Cardiac fibroblast (primary cell): ENCODE results near the gene FOXG1.

Experiments used
- DNase-seq, 2 donors: peaks; one replicate each; pipeline versions ENCODE4 v3.0.0 to v3.0.0-alpha.2; 2010; ENCODE audit warnings: low read depth in 2 of 2
- H3K4me3 ChIP-seq, 2 donors: replicated peaks in 1 of 2; 1 replicate in 1 of 2; 2 replicates in 1 of 2; pipeline ENCODE4 v1.5.1; 2011; ENCODE audit warnings: low read depth in 2 of 2, low read length in 2 of 2, mild to moderate bottlenecking in 2 of 2, moderate library complexity in 1 of 2
- CTCF ChIP-seq: IDR thresholded peaks from one replicate; pipeline ENCODE4 v1.5.1; 2011; ENCODE audit warnings: low read depth, mild to moderate bottlenecking, low read length, inconsistent platforms

FOXG1 gene

DNA sequence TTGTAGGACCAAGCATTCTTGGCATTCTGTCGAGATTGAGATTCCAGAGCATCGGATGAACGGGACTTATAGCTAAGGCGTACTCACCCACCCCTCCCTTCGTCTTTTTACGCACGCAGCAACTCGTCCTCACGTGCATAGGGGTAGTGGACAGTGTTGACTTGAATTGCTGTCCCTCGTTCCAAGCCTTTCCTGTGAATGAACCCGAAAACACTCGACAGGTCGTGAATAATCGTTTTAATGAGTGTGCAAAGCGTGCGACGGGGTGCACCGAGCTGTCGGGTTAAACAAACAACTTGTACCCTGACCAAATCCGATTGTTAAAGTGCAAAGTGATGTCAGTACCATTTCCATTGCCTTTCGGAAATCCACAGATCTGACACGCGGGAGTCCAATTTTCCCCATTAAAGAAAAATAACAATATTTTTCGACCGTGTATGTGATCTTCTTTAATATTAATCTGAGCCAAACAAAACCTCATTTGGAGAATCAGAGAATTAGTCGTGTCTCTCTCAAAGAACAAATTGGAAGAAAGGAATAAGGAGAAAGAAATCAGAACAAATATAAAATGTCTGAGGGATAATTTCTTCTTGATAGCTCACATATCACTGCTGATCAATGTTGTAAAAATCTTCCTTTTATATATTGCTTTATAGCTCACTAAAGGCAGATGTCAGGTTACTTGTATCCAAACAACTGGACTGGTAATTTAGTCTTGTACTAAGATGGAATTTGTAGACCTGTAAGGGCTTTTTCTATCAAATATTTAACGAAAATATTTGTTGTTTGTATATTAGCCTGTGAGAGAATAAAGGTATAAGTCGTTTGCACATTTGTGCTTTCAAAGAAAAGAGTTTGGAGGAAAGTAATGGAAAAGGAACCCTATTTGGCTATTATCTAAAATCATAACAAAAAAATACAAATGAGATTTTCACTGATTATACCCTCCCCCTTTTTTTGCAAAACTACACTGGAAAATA lies 11.8 kb downstream of the FOXG1 start:
- TF ChIP-seq CTCF: no peak
- no peak for DNase-seq
- H3K4me3 ChIP-seq: no peak overlapping the region

GRCh38 chr14:28779456-28779855 lies 12.9 kb downstream of the FOXG1 start:
- no peak for TF ChIP-seq CTCF
- DNase-seq: no peak
- no peak overlapping the region for H3K4me3 ChIP-seq

- no peak for DNase-seq
- TF ChIP-seq CTCF: no peak
These were observed 14.5 kb downstream of the FOXG1 start for GRCh38 chr14:28780843-28781820.

GRCh38 chr14:28782301-28782700 lies 15.7 kb downstream of the FOXG1 start:
- DNase-seq: no peak
- H3K4me3 ChIP-seq: no peak overlapping the region
- TF ChIP-seq CTCF: no peak

More at GRCh38 chr14:28780843-28781820, 14.5 kb downstream of the FOXG1 start:
- no peak overlapping the region for H3K4me3 ChIP-seq

DNA sequence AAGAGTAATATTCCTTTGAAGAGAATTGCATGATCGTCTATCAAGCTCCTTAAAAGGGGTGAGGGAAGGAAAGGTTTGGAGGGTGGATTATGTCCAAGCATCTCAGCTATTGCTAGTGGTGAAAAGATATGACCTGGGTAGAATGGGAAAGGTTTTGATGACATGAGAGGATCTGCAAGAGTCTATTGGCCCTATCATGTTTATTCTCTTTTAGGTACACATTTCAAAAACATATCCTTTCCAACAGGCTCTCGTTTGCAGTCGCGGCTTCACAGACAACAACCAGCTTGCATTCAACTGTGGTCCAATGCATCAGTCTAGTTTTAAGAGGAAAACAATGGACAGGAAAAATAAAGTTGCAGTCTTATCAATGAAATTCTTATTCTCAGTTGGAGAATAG lies 17.1 kb downstream of the FOXG1 start:
- TF ChIP-seq CTCF: no peak
- no peak for DNase-seq
- no peak overlapping the region for H3K4me3 ChIP-seq
